DND-41 (cell line): Measurements from ENCODE around the gene ULK1.

ENCODE experiments used
- EZH2 ChIP-seq: IDR thresholded peaks from 3 replicates; pipeline ENCODE4 v1.6.1; 2012; ENCODE audit warnings: borderline replicate concordance, low read depth, mild to moderate bottlenecking, moderate library complexity, low read length, inconsistent platforms; ENCODE audit not compliant: severe bottlenecking
- TF ChIP-seq, protein P1 (sequence below): IDR thresholded peaks from 2 replicates; pipeline ENCODE4 v1.5.1; 2012; ENCODE audit warnings: borderline replicate concordance, low read length, moderate library complexity, mild to moderate bottlenecking; ENCODE audit not compliant: poor library complexity, severe bottlenecking; ENCODE audit errors: extremely low read depth

DNA sequence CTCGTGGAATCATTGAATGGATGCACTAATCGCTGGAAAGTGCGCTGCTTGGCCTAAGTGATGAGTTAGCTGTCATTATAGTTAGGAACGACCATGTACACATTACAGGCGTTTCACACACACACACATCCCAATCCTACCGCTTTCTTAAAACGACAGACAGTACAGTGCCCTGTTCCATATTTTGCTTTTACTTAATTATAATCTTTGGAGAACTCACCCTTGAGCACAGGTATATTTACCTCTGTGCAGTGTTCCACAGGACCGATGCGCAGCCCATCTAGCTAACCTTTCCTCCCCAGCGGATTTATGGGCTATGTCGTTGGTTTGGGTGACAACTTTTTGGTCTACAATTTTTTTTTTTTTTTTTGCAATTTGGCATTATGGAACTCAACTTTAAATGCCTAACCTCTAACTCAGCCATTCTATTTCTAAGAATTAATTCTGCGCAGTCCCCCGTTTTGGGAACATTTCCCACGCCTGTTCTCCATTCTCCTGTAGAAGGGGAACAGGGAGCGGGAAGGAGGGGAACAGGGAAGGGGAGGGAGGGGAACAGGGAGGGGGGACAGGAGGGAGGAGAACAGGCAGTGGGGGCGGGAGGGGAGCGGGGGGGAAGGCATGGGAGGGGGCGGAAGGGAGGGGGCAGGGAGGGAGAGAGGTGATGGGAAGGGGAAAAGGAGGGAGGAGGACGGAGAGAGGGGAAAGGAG, 663 bp upstream of the ULK1 start:
- TF ChIP-seq, protein P1, sequence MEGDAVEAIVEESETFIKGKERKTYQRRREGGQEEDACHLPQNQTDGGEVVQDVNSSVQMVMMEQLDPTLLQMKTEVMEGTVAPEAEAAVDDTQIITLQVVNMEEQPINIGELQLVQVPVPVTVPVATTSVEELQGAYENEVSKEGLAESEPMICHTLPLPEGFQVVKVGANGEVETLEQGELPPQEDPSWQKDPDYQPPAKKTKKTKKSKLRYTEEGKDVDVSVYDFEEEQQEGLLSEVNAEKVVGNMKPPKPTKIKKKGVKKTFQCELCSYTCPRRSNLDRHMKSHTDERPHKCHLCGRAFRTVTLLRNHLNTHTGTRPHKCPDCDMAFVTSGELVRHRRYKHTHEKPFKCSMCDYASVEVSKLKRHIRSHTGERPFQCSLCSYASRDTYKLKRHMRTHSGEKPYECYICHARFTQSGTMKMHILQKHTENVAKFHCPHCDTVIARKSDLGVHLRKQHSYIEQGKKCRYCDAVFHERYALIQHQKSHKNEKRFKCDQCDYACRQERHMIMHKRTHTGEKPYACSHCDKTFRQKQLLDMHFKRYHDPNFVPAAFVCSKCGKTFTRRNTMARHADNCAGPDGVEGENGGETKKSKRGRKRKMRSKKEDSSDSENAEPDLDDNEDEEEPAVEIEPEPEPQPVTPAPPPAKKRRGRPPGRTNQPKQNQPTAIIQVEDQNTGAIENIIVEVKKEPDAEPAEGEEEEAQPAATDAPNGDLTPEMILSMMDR, result no peak
- no peak for TF ChIP-seq EZH2
